ENCODE data around the gene XKR7.

The XKR7 gene

GRCh38 chr20:31943052-31943471 is 24.9 kb upstream of the XKR7 start:
- no peak for DNase-seq (ENCODE audit: low read depth in 2 of 2)

GRCh38 chr20:31945319-31945718 is 22.6 kb upstream of the XKR7 start:
- no peak for DNase-seq (ENCODE audit: low read depth in 2 of 2)

GRCh38 chr20:31945785-31946184 is 22.2 kb upstream of the XKR7 start:
- no peak for DNase-seq (ENCODE audit: low read depth in 2 of 2)

- DNase-seq (ENCODE audit: low read depth in 2 of 2): no peak
Observed at GRCh38 chr20:31948008-31948407, 19.9 kb upstream of the XKR7 start.

- DNase-seq (ENCODE audit: low read depth in 2 of 2): no peak
Observed at GRCh38 chr20:31949877-31950646, 17.9 kb upstream of the XKR7 start.

- DNase-seq (ENCODE audit: low read depth in 2 of 2): no peak
Observed at GRCh38 chr20:31951203-31951529, 16.8 kb upstream of the XKR7 start.

- peak; percentile 92 to 94 for DNase-seq (ENCODE audit: low read depth in 2 of 2)
Observed at GRCh38 chr20:31951530-31952453, 16.2 kb upstream of the XKR7 start, which contains the start of gene PDRG1. Gene PDRG1 (minus strand): TSS chr20:31952046. CDS start chr20:31951961, 85 bp downstream.

GRCh38 chr20:31953556-31954148 is 14.3 kb upstream of the XKR7 start:
- DNase-seq (ENCODE audit: low read depth in 2 of 2): no peak

GRCh38 chr20:31954500-31954899 is 13.5 kb upstream of the XKR7 start:
- no peak for DNase-seq (ENCODE audit: low read depth in 2 of 2)

GRCh38 chr20:31956556-31957526 is 11.1 kb upstream of the XKR7 start:
- no peak for DNase-seq (ENCODE audit: low read depth in 2 of 2)

- DNase-seq (ENCODE audit: low read depth in 2 of 2): no peak
Observed at GRCh38 chr20:31962761-31963160, 5.2 kb upstream of the XKR7 start.

GRCh38 chr20:31963889-31964288 is 4.1 kb upstream of the XKR7 start:
- no peak for DNase-seq (ENCODE audit: low read depth in 2 of 2)

- DNase-seq (ENCODE audit: low read depth in 2 of 2): no peak
Observed at GRCh38 chr20:31966991-31967655, 828 bp upstream of the XKR7 start.

GRCh38 chr20:31968291-31969126 is 558 bp downstream of the XKR7 start:
- peak; percentile 33 to 60 for DNase-seq (ENCODE audit: low read depth in 2 of 2)

- DNase-seq (ENCODE audit: low read depth in 2 of 2): no peak
Observed at GRCh38 chr20:31969991-31970390, 2.0 kb downstream of the XKR7 start.

GRCh38 chr20:31972471-31973021 is 4.6 kb downstream of the XKR7 start:
- no peak for DNase-seq (ENCODE audit: low read depth in 2 of 2)

GRCh38 chr20:31974296-31974695 is 6.3 kb downstream of the XKR7 start:
- DNase-seq (ENCODE audit: low read depth in 2 of 2): no peak

GRCh38 chr20:31974951-31975487 is 7.1 kb downstream of the XKR7 start:
- no peak for DNase-seq (ENCODE audit: low read depth in 2 of 2)

- DNase-seq (ENCODE audit: low read depth in 2 of 2): no peak
Observed at GRCh38 chr20:31975874-31976273, 7.9 kb downstream of the XKR7 start.

Measured in stimulated activated CD8-positive, alpha-beta memory T cell treated with anti-CD3 and anti-CD28 coated beads, Interleukin-7, amount 100 ng/mL, for 4 hours (primary cell).